BLaER1 (cell line): ENCODE measurements around the gene EDN2.

Experiments used
- H3K27ac ChIP-seq: shearing (Covaris generic); formaldehyde crosslinking; 2 replicates; pipeline ENCODE4 v1.8.1; 2022
- H3K27me3 ChIP-seq: shearing (Covaris generic); formaldehyde crosslinking; 2 replicates; pipeline ENCODE4 v1.8.1; 2022
- H3K36me3 ChIP-seq: shearing (Covaris generic); formaldehyde crosslinking; 2 replicates; pipeline ENCODE4 v1.8.1; 2022
- H3K4me1 ChIP-seq: shearing (Covaris generic); formaldehyde crosslinking; 2 replicates; pipeline ENCODE4 v1.8.1; 2022
- H3K4me2 ChIP-seq: shearing (Covaris generic); formaldehyde crosslinking; 2 replicates; pipeline ENCODE4 v1.8.1; 2022
- H3K4me3 ChIP-seq: shearing (Covaris generic); formaldehyde crosslinking; 2 replicates; pipeline ENCODE4 v1.8.1; 2022
- H3K9ac ChIP-seq: shearing (Covaris generic); formaldehyde crosslinking; 2 replicates; pipeline ENCODE4 v1.8.1; 2022
- H3K9me3 ChIP-seq: shearing (Covaris generic); formaldehyde crosslinking; 2 replicates; pipeline ENCODE4 v1.8.1; 2022
- H4K20me1 ChIP-seq: shearing (Covaris generic); formaldehyde crosslinking; 2 replicates; pipeline ENCODE4 v1.8.1; 2022
- Cebpa-rat ChIP-seq: shearing (Covaris generic); IDR thresholded peaks from 2 replicates; pipeline ENCODE4 v1.8.1; 2022

Gene EDN2

DNA sequence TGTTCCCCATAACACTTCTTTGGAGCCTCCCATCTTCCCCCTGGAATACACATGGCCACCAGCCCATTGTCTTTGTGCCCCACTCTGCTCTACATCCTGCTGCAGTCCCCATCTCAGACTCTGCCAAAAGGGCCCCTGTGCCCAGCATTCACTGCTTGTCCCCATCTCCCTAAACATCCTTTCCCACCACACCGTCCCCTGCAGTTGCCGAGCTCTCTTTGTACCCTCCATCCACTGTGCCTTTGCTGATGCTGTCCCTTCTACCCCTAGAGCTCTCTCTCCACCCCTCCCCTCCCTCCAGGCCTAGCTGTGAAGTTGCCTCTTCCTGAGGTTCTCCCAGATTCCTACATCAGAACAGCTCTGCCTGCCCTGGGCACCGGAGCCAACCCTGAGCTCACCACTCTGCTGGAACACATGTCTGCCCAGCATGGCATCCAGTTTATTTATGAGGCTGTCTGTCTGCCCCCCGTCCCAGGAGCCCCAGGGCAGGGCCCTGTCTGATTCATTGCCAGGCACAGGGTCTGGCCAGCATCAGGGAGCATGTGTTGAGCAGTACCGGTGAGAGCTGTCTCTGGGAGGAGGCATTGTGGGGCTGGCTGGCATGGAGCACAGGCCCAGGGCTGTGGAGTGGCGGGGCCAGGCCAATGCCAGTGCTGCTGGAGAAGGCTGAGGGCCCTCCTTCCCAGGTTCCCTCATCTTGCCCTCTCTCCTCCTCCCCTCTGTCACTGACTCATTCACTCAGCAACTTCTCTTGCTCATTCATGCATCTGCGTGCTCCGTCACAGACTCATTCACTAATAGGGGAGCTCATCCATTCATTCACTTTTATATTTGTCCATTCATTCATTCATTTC, 28.8 kb downstream of the EDN2 start:
- Histone ChIP-seq H3K4me2 (no peak overlapping the region), H3K9me3 (no peaks in the 10 kb centered on the region), H3K9ac (no peak overlapping the region), H3K4me3 (no peak overlapping the region), H3K4me1 (no peaks in the 10 kb centered on the region), H3K36me3 (no peaks in the 10 kb centered on the region), H3K27me3 (no peaks in the 10 kb centered on the region), H4K20me1 (no peaks in the 10 kb centered on the region), H3K27ac (no peak overlapping the region)
- no peak for TF ChIP-seq Cebpa-rat

- H3K4me2 ChIP-seq, result no peak overlapping the region
These were observed 30.1 kb downstream of the EDN2 start for GRCh38 chr1:41454406-41454805.

DNA sequence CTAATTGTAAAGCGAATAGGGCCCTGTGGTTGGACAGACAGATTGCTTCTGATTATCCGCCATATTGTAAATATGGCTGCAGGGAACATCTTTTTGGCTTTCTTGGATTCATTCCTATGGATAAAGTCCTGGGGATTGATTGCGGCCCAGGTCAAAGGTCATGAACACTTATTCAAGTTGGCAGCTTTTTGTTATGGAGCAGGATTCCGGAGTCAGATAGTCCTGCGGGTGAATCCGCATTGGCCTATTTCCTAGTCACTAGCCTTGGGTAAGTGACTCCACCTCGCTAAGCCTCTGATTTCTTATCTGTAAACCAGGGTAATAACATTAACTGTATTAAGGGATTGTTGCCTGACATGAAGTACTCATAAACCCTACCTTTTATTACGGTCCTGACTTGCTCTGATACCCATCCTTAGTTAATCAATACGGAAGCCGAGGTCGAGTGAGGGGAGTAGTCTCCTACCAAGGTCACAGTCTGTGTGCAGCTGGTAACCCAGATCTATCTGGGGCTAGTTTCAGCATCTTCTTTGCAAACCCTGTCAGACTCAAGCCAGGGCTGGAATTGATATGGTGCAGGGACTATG, 31.7 kb downstream of the EDN2 start:
- Histone ChIP-seq H3K4me2 (no peak overlapping the region), H3K9ac (no peak overlapping the region), H3K27ac (no peak overlapping the region), H3K9me3 (no peaks in the 10 kb centered on the region), H4K20me1 (no peaks in the 10 kb centered on the region), H3K4me3 (no peak overlapping the region), H3K4me1 (peaks cover 23% of the 10 kb centered on the region), H3K36me3 (no peaks in the 10 kb centered on the region), H3K27me3 (no peaks in the 10 kb centered on the region)
- TF ChIP-seq Cebpa-rat, result no peak

More at GRCh38 chr1:41454406-41454805, 30.1 kb downstream of the EDN2 start:
- Histone ChIP-seq H3K4me3 (no peak overlapping the region), H3K27ac (no peak overlapping the region), H3K4me1 (peaks cover 8% of the 10 kb centered on the region), H3K36me3 (no peaks in the 10 kb centered on the region), H3K27me3 (no peaks in the 10 kb centered on the region), H4K20me1 (no peaks in the 10 kb centered on the region), H3K9ac (no peak overlapping the region), H3K9me3 (no peaks in the 10 kb centered on the region)
- TF ChIP-seq Cebpa-rat, result no peak

DNA sequence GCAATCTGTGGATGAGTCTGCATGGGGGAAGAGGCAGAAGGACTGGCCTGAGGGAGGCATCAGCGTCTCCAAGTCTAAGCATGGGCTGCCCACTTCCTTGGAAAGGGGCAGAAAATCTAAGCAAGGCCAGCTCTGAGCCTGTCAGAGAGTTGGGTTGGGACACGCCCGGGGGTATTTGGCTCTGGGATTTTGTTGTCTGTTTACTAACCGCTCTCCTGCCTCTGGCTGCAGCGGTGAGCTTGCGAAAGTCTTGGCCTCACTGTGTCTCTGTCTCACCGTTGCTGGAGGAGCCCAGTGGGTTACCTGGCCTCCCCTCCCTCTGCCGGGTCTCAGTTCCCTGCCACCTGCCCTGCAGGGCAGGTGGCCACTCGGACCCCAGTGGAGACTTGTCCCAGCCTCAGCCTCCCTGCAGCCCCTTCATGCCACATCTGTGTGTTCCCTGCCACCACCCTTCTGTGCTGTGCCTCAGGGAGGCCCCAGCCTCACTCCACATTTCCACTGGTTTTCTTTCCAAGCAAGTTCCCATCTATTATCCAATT, 33.7 kb downstream of the EDN2 start:
- Histone ChIP-seq H3K4me2 (no peak overlapping the region), H3K27me3 (no peaks in the 10 kb centered on the region), H3K4me1 (peaks cover 26% of the 10 kb centered on the region), H3K9me3 (no peaks in the 10 kb centered on the region), H3K4me3 (no peak overlapping the region), H4K20me1 (no peaks in the 10 kb centered on the region), H3K9ac (no peak overlapping the region), H3K27ac (no peak overlapping the region), H3K36me3 (no peaks in the 10 kb centered on the region)
- no peak for TF ChIP-seq Cebpa-rat

DNA sequence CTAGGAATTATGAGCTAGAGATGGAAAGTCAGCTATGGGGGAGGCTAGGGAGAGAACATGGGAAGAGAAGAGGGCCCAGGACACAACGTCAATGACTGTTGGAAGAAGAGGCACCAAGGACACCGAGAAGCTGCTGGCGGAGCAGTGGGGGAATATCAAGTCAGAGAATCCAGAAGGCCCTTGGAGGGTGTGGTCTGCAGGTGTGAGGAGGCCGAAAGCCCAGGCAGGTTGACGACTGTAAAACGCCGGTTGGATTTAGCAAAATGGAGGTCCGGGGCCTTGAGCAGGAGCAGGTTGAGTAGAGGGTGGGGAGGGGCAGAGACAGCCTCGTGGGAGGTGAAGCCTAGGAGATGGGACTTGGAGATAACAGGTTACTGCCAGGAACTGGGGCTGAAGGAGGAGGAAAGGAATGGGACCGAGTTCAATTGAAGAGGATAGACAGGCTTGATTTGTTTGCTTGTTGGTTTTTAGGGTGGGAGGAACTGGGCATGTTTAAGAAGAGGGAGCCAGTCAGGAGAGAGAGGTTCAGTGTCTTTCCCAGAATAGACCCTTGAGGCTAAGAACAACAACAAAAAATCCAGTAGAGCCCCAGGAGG, 35.1 kb downstream of the EDN2 start:
- peaks cover 5% of the 10 kb centered on the region for H3K9me3 ChIP-seq
- H3K4me2 ChIP-seq, result peak overlapping the region; percentile 21
- H3K27me3 ChIP-seq, result no peaks in the 10 kb centered on the region
- H3K4me1 ChIP-seq, result peaks cover 26% of the 10 kb centered on the region
- H3K4me3 ChIP-seq, result no peak overlapping the region
- H3K36me3 ChIP-seq, result no peaks in the 10 kb centered on the region
- H3K27ac ChIP-seq, result no peak overlapping the region
- no peak overlapping the region for H3K9ac ChIP-seq
- H4K20me1 ChIP-seq, result no peaks in the 10 kb centered on the region
- no peak for TF ChIP-seq Cebpa-rat

- TF ChIP-seq Cebpa-rat, result no peak
- H3K9me3 ChIP-seq, result peaks cover 11% of the 10 kb centered on the region
- peaks cover 26% of the 10 kb centered on the region for H3K4me1 ChIP-seq
- no peak overlapping the region for H3K4me3 ChIP-seq
- H3K4me2 ChIP-seq, result peak overlapping the region; percentile 77
- 0 out of 2 replicates have a peak overlapping the region, but pooled peaks have one; percentile 12 for H3K9ac ChIP-seq
- H3K27me3 ChIP-seq, result no peaks in the 10 kb centered on the region
- no peak overlapping the region for H3K27ac ChIP-seq
- no peaks in the 10 kb centered on the region for H4K20me1 ChIP-seq
- no peaks in the 10 kb centered on the region for H3K36me3 ChIP-seq
These were observed 35.7 kb downstream of the EDN2 start for GRCh38 chr1:41448821-41449220.

- H3K9ac ChIP-seq, result peak overlapping the region; percentile 12; the same call in 1 of the 2 replicates
- no peaks in the 10 kb centered on the region for H3K27me3 ChIP-seq
- no peaks in the 10 kb centered on the region for H4K20me1 ChIP-seq
- peaks cover 11% of the 10 kb centered on the region for H3K9me3 ChIP-seq
- peaks cover 26% of the 10 kb centered on the region for H3K4me1 ChIP-seq
- H3K4me3 ChIP-seq, result no peak overlapping the region
- H3K27ac ChIP-seq, result no peak overlapping the region
- no peak for TF ChIP-seq Cebpa-rat
- peak overlapping the region; percentile 77 for H3K4me2 ChIP-seq
- no peaks in the 10 kb centered on the region for H3K36me3 ChIP-seq
These were observed 36.3 kb downstream of the EDN2 start for GRCh38 chr1:41447995-41448770.

GRCh38 chr1:41446851-41447610, 37.5 kb downstream of the EDN2 start:
- no peak overlapping the region for H3K4me2 ChIP-seq
- H3K9ac ChIP-seq, result no peak overlapping the region
- H3K9me3 ChIP-seq, result peaks cover 11% of the 10 kb centered on the region
- no peak for TF ChIP-seq Cebpa-rat
- no peaks in the 10 kb centered on the region for H3K36me3 ChIP-seq
- H3K4me1 ChIP-seq, result peaks cover 26% of the 10 kb centered on the region
- H4K20me1 ChIP-seq, result no peaks in the 10 kb centered on the region
- no peak overlapping the region for H3K4me3 ChIP-seq
- no peak overlapping the region for H3K27ac ChIP-seq
- H3K27me3 ChIP-seq, result no peaks in the 10 kb centered on the region

- no peak for TF ChIP-seq Cebpa-rat
- H3K27me3 ChIP-seq, result no peaks in the 10 kb centered on the region
These were observed 39.7 kb downstream of the EDN2 start for GRCh38 chr1:41444785-41445184.

More at GRCh38 chr1:41444785-41445184, 39.7 kb downstream of the EDN2 start:
- no peak overlapping the region for H3K4me2 ChIP-seq
- H4K20me1 ChIP-seq, result no peaks in the 10 kb centered on the region
- H3K27ac ChIP-seq, result no peak overlapping the region
- no peak overlapping the region for H3K9ac ChIP-seq
- H3K4me1 ChIP-seq, result peaks cover 22% of the 10 kb centered on the region
- no peaks in the 10 kb centered on the region for H3K36me3 ChIP-seq
- no peak overlapping the region for H3K4me3 ChIP-seq
- H3K9me3 ChIP-seq, result peaks cover 11% of the 10 kb centered on the region
